ENCODE results near the gene RXRG.

Gene RXRG

GRCh38 chr1:165383067-165383466 is 61.9 kb downstream of the RXRG start:
- no peaks in the 10 kb centered on the region for H3K9me3 ChIP-seq (ENCODE audit: low read depth, low read length)
- no peak overlapping the region for H3K27ac ChIP-seq
- TF ChIP-seq EZH2 (IDR thresholded peaks at IDR 0.05) (no peak), POLR2AphosphoS5 (IDR thresholded peaks at IDR 0.05; ENCODE audit: borderline replicate concordance, low read depth, low read length) (no peak), FOXP2 (optimal IDR thresholded peaks at IDR 0.05; ENCODE audit: control extremely low read depth, extremely low read length, insufficient read depth) (no peak)
- no peak overlapping the region for H3K9ac ChIP-seq (ENCODE audit: insufficient read length)
- DNase-seq (ENCODE audit: low read depth, low spot score), result no peak
- H3K36me3 ChIP-seq (ENCODE audit: insufficient read depth, low read length), result no peaks in the 10 kb centered on the region
- H3K4me3 ChIP-seq, result no peak overlapping the region

- no peak overlapping the region for H3K9ac ChIP-seq (ENCODE audit: insufficient read length)
Observed at GRCh38 chr1:165381745-165382505, 63.0 kb downstream of the RXRG start.

GRCh38 chr1:165376811-165377311 is 68.1 kb downstream of the RXRG start:
- no peak overlapping the region for H3K4me3 ChIP-seq
- H3K9me3 ChIP-seq (ENCODE audit: low read depth, low read length), result no peaks in the 10 kb centered on the region
- DNase-seq (ENCODE audit: low read depth, low spot score), result no peak
- no peaks in the 10 kb centered on the region for H3K36me3 ChIP-seq (ENCODE audit: insufficient read depth, low read length)
- H3K9ac ChIP-seq (ENCODE audit: insufficient read length), result no peak overlapping the region
- H3K27ac ChIP-seq, result peak overlapping the region; percentile 94
- TF ChIP-seq FOXP2 (optimal IDR thresholded peaks at IDR 0.05; ENCODE audit: control extremely low read depth, extremely low read length, insufficient read depth), result no peak
- TF ChIP-seq POLR2AphosphoS5 (IDR thresholded peaks at IDR 0.05; ENCODE audit: borderline replicate concordance, low read depth, low read length), result no peak
- TF ChIP-seq EZH2 (IDR thresholded peaks at IDR 0.05), result no peak

More at GRCh38 chr1:165381745-165382505, 63.0 kb downstream of the RXRG start:
- TF ChIP-seq FOXP2 (optimal IDR thresholded peaks at IDR 0.05; ENCODE audit: control extremely low read depth, extremely low read length, insufficient read depth), result no peak
- TF ChIP-seq EZH2 (IDR thresholded peaks at IDR 0.05), result no peak
- TF ChIP-seq POLR2AphosphoS5 (IDR thresholded peaks at IDR 0.05; ENCODE audit: borderline replicate concordance, low read depth, low read length), result no peak
- H3K36me3 ChIP-seq (ENCODE audit: insufficient read depth, low read length), result no peaks in the 10 kb centered on the region
- no peak overlapping the region for H3K4me3 ChIP-seq
- H3K9me3 ChIP-seq (ENCODE audit: low read depth, low read length), result no peaks in the 10 kb centered on the region
- no peak for DNase-seq (ENCODE audit: low read depth, low spot score)
- H3K27ac ChIP-seq, result no peak overlapping the region

GRCh38 chr1:165376041-165376810 is 68.7 kb downstream of the RXRG start:
- TF ChIP-seq FOXP2 (optimal IDR thresholded peaks at IDR 0.05; ENCODE audit: control extremely low read depth, extremely low read length, insufficient read depth), result no peak
- TF ChIP-seq POLR2AphosphoS5 (IDR thresholded peaks at IDR 0.05; ENCODE audit: borderline replicate concordance, low read depth, low read length), result no peak
- no peak for TF ChIP-seq EZH2 (IDR thresholded peaks at IDR 0.05)
- H3K27ac ChIP-seq, result peak overlapping the region; percentile 94
- H3K9ac ChIP-seq (ENCODE audit: insufficient read length), result peak overlapping the region; percentile 77
- H3K9me3 ChIP-seq (ENCODE audit: low read depth, low read length), result no peaks in the 10 kb centered on the region
- DNase-seq (ENCODE audit: low read depth, low spot score), result no peak
- H3K4me3 ChIP-seq, result peak overlapping the region; percentile 73
- no peaks in the 10 kb centered on the region for H3K36me3 ChIP-seq (ENCODE audit: insufficient read depth, low read length)

- no peak for DNase-seq (ENCODE audit: low read depth, low spot score)
- no peak for TF ChIP-seq EZH2 (IDR thresholded peaks at IDR 0.05)
- TF ChIP-seq FOXP2 (optimal IDR thresholded peaks at IDR 0.05; ENCODE audit: control extremely low read depth, extremely low read length, insufficient read depth), result no peak
- no peak for TF ChIP-seq POLR2AphosphoS5 (IDR thresholded peaks at IDR 0.05; ENCODE audit: borderline replicate concordance, low read depth, low read length)
- Histone ChIP-seq H3K9ac (ENCODE audit: insufficient read length) (peak overlapping the region; percentile 77), H3K4me3 (peak overlapping the region; percentile 73), H3K27ac (peak overlapping the region; percentile 94), H3K9me3 (ENCODE audit: low read depth, low read length) (no peaks in the 10 kb centered on the region), H3K36me3 (ENCODE audit: insufficient read depth, low read length) (no peaks in the 10 kb centered on the region)
Observed at GRCh38 chr1:165375623-165376022, 69.3 kb downstream of the RXRG start.

- no peak overlapping the region for H3K9ac ChIP-seq (ENCODE audit: insufficient read length)
- no peak for TF ChIP-seq EZH2 (IDR thresholded peaks at IDR 0.05)
- TF ChIP-seq FOXP2 (optimal IDR thresholded peaks at IDR 0.05; ENCODE audit: control extremely low read depth, extremely low read length, insufficient read depth), result no peak
- peak; percentile 63; the same call in 1 of the 2 replicates for TF ChIP-seq POLR2AphosphoS5 (IDR thresholded peaks at IDR 0.05; ENCODE audit: borderline replicate concordance, low read depth, low read length)
- H3K9me3 ChIP-seq (ENCODE audit: low read depth, low read length), result peaks cover 5% of the 10 kb centered on the region; the same call in 1 of the 2 replicates
- peak overlapping the region; percentile 85 for H3K27ac ChIP-seq
- peak; percentile 86 for DNase-seq (ENCODE audit: low read depth, low spot score)
- H3K36me3 ChIP-seq (ENCODE audit: insufficient read depth, low read length), result no peaks in the 10 kb centered on the region
- peak overlapping the region; percentile 65 for H3K4me3 ChIP-seq
Observed at GRCh38 chr1:165371588-165372225, 73.2 kb downstream of the RXRG start.

GRCh38 chr1:165369255-165369848 is 75.6 kb downstream of the RXRG start:
- Histone ChIP-seq H3K4me3 (no peak overlapping the region), H3K9me3 (ENCODE audit: low read depth, low read length) (peaks cover 5% of the 10 kb centered on the region; the same call in 1 of the 2 replicates), H3K9ac (ENCODE audit: insufficient read length) (no peak overlapping the region), H3K27ac (no peak overlapping the region), H3K36me3 (ENCODE audit: insufficient read depth, low read length) (no peaks in the 10 kb centered on the region)
- TF ChIP-seq FOXP2 (optimal IDR thresholded peaks at IDR 0.05; ENCODE audit: control extremely low read depth, extremely low read length, insufficient read depth) (no peak), POLR2AphosphoS5 (IDR thresholded peaks at IDR 0.05; ENCODE audit: borderline replicate concordance, low read depth, low read length) (no peak), EZH2 (IDR thresholded peaks at IDR 0.05) (no peak)
- no peak for DNase-seq (ENCODE audit: low read depth, low spot score)

All from SK-N-MC (cell line).